Measurements from ENCODE around the gene MAML2. TPM values are rescaled to one million over a fixed set of nuclear protein-coding genes. Genes with fewer than 3 reads are reported as not detected.

The MAML2 gene
- total and polyA plus RNA-seq, 9 of the 15 experiments (the other 6 are each of a cell fraction or from before 2014, with no cell fraction given) = 0.79 to 6.8 (median 4.8) TPM

DNA sequence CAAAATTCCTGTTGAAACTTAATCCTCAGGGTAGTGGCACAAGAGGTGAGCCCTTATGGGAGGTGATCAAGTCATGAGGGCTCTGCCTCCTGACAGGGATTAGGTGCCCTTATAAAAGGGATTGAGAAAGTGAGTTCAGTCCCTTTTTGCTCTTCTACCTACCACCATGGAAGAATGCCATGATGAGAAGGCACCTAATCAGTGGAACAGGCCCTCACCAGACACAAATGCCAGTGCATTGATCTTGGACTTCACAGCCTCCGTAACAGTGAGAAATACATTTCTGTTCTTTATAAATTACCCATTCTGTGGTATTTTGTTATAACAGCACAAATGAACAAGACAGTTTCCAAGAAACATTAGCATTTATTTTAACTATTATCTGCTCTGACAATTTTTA, 338.1 kb downstream of the MAML2 start:
- H3K79me2 ChIP-seq (ENCODE audit: control insufficient read depth, insufficient read depth, low read length) = no peaks in the 10 kb centered on the region
- in situ Hi-C loops (cut with MboI) = no loop called here
- no peak overlapping the region for H2AFZ ChIP-seq (ENCODE audit: low read depth, low read length)
- H3K9me3 ChIP-seq (replicated peaks; ENCODE audit: control insufficient read depth, insufficient read depth, low read depth, low read length) = no peaks in the 10 kb centered on the region
- POLR2A ChIA-PET = no interaction called here
- 89% methylated on average over 1 of the region's 1 CpG for WGBS (ENCODE audit: insufficient coverage, low coverage, missing lambda C conversion rate)
- BruUV-seq (replicated peaks) = no TSS peak
- no peak overlapping the region for H3K27ac ChIP-seq (ENCODE audit: extremely low read depth, low read depth, low read length)
- no peaks in the 10 kb centered on the region for H4K20me1 ChIP-seq (replicated peaks; ENCODE audit: control insufficient read depth, insufficient read depth, low read length)
- CTCF ChIA-PET (ENCODE audit: low intra/inter-chr PET ratio) = no interaction called here
- H3K4me3 ChIP-seq = no peak overlapping the region
- intact Hi-C loops (cut with micrococcal nuclease) = no loop called here
- no peaks in the 10 kb centered on the region for H3K36me3 ChIP-seq (ENCODE audit: control insufficient read depth, insufficient read depth, low read length)
- no peak for TF ChIP-seq ETS1 (conservative IDR thresholded peaks at IDR 0.05; ENCODE audit: control insufficient read depth, low read depth, low read length)
- no peak for TF ChIP-seq E2F6 (IDR thresholded peaks at IDR 0.05; ENCODE audit: borderline replicate concordance in 1 of 2, extremely low read depth in 1 of 2, insufficient read depth in 1 of 2, insufficient read length in 1 of 2, low read depth in 1 of 2, low read length in 1 of 2, poor library complexity in 1 of 2, severe bottlenecking in 1 of 2)
- TF ChIP-seq ETV5 (CRISPR knock-in tag; IDR thresholded peaks at IDR 0.05; ENCODE audit: low read depth) = no peak
- TF ChIP-seq ZC3H8 (IDR thresholded peaks at IDR 0.05) = no peak
- TF ChIP-seq ZNF134 (CRISPR knock-in tag; conservative IDR thresholded peaks at IDR 0.05) = no peak
- TF ChIP-seq, protein P1, sequence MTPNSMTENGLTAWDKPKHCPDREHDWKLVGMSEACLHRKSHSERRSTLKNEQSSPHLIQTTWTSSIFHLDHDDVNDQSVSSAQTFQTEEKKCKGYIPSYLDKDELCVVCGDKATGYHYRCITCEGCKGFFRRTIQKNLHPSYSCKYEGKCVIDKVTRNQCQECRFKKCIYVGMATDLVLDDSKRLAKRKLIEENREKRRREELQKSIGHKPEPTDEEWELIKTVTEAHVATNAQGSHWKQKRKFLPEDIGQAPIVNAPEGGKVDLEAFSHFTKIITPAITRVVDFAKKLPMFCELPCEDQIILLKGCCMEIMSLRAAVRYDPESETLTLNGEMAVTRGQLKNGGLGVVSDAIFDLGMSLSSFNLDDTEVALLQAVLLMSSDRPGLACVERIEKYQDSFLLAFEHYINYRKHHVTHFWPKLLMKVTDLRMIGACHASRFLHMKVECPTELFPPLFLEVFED (CRISPR knock-in tag; conservative IDR thresholded peaks at IDR 0.05) = no peak
- no peak overlapping the region for H3K9ac ChIP-seq (ENCODE audit: insufficient read depth in 1 of 2, low read depth in 2 of 2, low read length in 2 of 2)
- no peaks in the 10 kb centered on the region; a peak in 1 of 5 replicates for H3K4me1 ChIP-seq (replicated peaks in 1 of 2; ENCODE audit: control insufficient read depth in 2 of 2, insufficient read depth in 2 of 2, low read length in 2 of 2)
- ATAC-seq (no peak), FAIRE-seq (no peak), DNase-seq (ENCODE audit: extremely low read depth in 1 of 4, low spot score in 3 of 4) (no peak)
- H3K27me3 ChIP-seq (ENCODE audit: control insufficient read depth in 2 of 2, insufficient read depth in 2 of 2, low read length in 2 of 2) = no peaks in the 10 kb centered on the region
- H3K4me2 ChIP-seq (ENCODE audit: insufficient read depth, low read length) = no peak overlapping the region
- no peaks in the 10 kb centered on the region for H3K9me1 ChIP-seq (ENCODE audit: control insufficient read depth, insufficient read depth, low read length)

Data from K562 (cell line).